B cell (primary cell): ENCODE data around the gene NDST1.

Source experiments
- CTCF ChIP-seq: fragments of 200-600 bp; IDR thresholded peaks from one replicate; pipeline ENCODE4 v1.8.0; 2022; ENCODE audit warnings: antibody characterized with exemption, mild to moderate bottlenecking
- EZH2 ChIP-seq: IDR thresholded peaks from 2 replicates; pipeline ENCODE4 v1.6.1; 2012; ENCODE audit warnings: borderline replicate concordance, low read depth, mild to moderate bottlenecking, moderate library complexity, low read length; ENCODE audit not compliant: insufficient read depth, poor library complexity, severe bottlenecking

- no peak for TF ChIP-seq EZH2
- no peak for TF ChIP-seq CTCF
Measured at GRCh38 chr5:150484964-150485692, 22.8 kb upstream of the NDST1 start.
